SH-SY5Y (cell line): ENCODE measurements around the gene NPBWR2.

Experiments used
- GATA2 ChIP-seq: IDR thresholded peaks from 2 replicates; pipeline ENCODE4 v1.6.1; 2011; ENCODE audit warnings: mild to moderate bottlenecking, low read depth, low read length
- GATA3 ChIP-seq: IDR thresholded peaks from 2 replicates; pipeline ENCODE4 v1.6.1; 2011; ENCODE audit warnings: low read depth, mild to moderate bottlenecking, low read length, moderate library complexity

Gene NPBWR2, protein sequence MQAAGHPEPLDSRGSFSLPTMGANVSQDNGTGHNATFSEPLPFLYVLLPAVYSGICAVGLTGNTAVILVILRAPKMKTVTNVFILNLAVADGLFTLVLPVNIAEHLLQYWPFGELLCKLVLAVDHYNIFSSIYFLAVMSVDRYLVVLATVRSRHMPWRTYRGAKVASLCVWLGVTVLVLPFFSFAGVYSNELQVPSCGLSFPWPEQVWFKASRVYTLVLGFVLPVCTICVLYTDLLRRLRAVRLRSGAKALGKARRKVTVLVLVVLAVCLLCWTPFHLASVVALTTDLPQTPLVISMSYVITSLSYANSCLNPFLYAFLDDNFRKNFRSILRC

DNA sequence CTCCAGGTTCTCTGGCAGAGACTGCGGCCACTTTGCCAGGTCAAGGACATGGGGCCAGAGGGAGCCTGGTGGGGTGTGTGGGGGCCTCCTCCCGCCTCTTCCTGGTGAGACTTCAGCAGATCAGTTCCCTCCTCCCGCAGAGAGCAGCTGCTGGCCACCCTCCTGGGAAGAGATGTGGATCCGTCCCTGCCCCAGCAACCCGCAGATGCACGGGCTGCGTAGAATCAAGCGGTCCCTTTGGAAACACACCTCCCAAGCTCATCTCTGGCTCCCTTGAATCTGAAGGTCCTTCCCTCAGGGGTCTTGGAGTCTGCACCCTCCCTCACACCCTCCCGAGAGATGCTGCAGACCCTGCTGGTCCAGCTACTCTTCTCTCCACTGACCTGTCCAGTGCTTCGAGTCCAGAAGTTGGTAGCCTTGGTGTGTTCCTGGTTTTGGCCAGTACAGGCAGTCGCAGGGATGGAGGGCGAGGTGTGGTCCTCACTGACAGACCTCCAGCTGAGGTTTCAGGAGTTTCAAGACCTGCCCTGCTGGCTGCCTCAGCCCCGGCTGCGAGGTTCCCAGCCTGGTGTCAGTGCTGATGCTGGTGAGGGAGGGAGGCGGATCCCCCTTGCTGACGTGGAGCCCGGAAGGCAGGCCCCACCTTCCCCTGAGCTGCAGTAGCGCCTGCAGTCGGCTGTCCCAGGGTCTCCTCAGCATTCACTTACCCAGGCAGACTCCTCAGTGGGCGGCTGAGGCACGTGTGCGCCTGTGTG is at the start of gene NPBWR2:
NPBWR2 (minus strand) TSS at position 585 of the 755 bp plus-strand sequence. CDS start 734 bp downstream, outside the sequence.
- no peak for TF ChIP-seq GATA2
- TF ChIP-seq GATA3 = no peak

DNA sequence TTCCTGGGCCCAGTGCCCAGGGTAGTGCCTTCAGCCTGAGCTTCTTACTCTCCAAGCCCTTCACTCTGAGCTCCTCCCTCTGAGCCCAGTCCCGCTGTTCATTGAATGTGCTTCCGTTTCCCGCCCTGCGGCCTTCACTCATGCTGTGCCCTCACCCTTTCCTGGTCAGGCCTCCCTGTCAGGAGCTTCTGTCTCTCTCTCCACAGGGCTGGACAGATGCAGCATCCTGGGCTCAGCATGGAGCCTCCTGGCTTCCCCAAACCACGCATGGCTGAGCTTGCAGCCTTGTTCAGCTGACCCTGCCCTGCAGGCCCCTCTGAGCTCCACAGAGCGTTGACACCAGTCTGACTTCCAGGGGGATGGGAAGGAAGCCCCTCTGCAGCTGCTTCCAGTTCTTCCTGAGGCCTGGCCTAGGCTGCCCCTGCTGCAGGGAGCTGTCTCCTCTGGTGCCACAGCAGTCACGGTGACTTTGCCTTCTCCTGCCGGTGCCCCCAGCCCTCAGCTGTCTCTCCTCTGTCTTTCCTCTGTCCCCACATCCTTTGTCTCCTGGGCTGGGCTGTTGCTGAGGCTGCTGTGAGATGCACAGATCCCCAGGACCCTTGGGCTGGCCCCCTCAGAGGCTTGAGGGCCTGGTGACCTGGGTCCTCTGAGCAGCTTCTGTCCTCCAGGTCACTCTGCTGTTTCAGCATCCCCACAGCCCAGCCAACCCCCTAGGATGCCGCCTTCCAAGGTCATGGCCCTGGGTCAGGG is 48.9 kb upstream of the NPBWR2 start:
- TF ChIP-seq GATA2 (no peak), GATA3 (no peak)

DNA sequence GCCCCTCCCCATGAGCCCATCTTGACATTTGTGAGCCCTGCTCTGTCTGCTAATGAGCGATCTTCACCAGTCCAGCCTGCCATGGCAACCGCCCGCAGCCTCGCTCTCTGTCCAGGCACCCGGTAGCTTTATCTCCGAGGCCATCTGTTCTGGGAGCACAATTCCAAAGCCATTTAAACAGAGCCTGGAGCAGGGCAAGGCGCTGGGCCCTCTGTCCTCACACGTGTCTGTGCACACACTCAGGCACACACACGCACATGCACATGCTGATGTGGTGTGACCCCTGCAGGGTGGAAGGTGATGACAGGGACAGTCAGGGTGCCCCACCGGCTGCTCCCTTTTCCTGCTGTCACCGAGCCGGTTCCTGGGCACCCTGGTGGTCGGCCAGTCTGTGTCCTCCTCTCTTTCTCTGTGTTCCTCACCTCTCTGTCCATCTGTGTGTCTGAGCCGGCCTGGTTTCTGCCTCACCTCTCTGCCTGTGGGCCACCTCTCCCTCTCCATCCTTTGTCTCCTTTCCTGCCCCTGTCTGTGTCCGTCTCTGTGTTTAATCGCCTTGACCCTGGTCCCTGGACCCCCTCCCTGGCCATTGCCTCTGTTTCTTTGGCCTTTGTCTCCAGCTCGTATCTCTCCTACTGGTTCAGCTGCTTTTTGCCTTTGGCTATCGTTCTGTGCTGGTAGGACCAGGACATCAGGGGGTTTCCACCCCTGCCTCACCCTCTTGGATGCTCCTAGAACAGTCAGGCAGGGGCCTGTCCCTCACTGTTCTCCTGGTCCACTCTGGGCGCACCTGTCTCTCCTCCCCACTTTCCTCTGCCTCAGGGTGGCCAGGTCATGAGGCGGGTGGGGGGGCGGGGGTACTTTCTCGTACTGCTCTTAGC is 48.1 kb upstream of the NPBWR2 start:
- TF ChIP-seq GATA3 (no peak; the same call in 1 of the 2 replicates), GATA2 (peak; percentile 99)

DNA sequence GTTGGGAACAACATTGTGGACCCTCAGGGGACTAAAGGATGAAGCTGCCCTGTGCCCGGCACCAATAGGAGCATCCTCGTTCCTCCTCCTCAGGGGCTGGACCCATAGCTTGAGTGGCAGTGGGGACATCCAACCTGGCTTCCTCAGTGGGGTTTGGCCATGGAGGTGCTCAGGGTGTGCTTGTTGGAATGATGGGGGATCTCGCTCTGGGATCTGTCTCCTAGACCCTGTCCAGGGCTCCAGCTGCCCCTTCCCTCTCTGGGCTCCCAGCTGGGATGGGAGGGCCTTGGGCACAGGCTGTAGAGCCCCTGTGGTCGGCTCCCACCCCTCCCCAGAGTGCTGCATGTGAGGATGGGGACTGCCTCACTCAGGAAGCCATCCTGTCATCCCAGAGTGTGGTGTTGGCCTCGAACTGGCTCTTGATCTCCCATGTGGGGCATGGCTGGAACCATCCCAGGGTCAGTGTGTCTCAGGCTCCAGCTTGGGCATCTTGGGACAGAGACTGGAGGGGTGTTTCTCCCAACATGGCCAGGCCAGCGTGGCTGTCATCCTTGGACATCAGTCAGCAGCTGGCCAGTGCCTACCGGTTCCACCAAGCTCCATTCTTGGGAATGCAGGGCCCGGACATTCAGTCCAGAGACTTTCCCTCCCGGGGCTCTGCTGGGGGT is 47.4 kb upstream of the NPBWR2 start:
- TF ChIP-seq GATA3 = no peak
- no peak for TF ChIP-seq GATA2

DNA sequence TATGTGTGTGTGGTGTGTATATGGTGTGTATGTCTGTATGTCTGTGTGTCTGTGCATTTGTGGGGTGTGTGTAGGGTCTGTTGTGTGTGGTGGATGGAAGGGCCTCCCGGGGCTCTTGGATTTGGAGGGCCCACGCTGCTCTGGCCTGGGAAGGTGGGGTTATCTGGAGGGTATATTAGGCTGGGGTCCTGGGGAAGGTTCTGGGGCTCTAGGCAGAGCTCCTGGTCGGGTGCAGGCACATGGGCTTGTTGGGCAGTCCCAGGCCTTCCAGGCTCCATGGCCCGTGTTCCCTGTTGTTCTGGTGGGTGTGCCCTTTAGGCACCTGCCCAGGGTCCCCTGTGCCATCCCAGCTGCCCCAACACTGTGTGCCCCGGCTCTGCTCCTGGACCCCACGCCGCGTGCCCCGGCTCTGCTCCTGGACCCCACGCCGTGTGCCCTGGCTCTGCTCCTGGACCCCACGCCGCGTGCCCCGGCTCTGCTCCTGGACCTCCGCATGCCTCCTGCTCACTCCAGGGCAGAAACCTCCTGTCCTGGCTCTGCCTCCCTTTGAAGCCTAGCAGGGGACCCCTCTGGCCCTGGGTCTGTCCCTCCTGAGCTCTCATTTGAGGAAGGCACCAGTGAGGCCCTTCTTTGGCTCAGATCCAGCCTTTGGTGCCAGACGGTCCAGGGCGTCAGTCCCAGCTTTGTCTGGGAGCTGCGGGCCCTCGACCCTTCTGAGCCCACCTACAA is 46.7 kb upstream of the NPBWR2 start:
- TF ChIP-seq GATA3 = no peak
- TF ChIP-seq GATA2 = no peak

DNA sequence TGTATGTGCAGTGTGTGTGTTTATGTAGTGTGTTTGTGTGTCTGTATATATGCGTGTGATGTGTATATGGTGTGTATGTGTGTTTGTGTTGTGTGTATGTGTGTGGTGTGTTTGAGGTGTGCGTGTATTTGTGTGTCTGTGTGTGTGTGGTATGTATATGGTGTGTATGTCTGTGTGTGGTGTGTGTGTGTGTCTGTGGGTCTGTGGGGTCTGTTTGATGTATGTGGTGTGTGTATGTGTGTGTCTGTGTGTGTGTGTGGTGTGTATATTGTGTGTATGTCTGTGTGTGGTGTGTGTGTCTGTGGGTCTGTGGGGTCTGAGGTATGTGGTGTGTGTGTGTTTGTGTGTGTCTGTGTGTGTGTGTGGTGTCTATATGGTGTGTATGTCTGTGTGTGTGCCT is 46.0 kb upstream of the NPBWR2 start:
- no peak for TF ChIP-seq GATA3
- TF ChIP-seq GATA2 = no peak

DNA sequence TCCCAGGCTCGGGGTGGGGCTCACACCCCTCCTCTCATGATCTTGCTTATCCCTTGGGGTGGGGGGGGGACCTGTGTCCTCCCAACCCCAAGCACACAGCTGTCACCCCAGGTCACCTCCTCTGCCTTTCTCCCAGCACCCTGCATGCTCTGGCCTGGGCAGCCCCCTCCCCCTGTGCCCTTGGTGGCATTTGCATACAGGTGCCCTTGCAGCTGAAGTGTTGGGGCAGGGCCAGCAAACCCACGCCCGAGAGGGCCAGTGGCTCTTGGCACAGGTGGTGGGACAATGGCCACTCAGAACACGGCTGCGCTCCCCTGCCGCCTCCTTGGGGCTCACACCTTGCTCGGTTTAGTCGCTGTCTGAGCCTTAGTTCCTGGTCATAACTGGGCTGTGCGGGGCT is 45.5 kb upstream of the NPBWR2 start:
- TF ChIP-seq GATA3 (no peak), GATA2 (no peak)

DNA sequence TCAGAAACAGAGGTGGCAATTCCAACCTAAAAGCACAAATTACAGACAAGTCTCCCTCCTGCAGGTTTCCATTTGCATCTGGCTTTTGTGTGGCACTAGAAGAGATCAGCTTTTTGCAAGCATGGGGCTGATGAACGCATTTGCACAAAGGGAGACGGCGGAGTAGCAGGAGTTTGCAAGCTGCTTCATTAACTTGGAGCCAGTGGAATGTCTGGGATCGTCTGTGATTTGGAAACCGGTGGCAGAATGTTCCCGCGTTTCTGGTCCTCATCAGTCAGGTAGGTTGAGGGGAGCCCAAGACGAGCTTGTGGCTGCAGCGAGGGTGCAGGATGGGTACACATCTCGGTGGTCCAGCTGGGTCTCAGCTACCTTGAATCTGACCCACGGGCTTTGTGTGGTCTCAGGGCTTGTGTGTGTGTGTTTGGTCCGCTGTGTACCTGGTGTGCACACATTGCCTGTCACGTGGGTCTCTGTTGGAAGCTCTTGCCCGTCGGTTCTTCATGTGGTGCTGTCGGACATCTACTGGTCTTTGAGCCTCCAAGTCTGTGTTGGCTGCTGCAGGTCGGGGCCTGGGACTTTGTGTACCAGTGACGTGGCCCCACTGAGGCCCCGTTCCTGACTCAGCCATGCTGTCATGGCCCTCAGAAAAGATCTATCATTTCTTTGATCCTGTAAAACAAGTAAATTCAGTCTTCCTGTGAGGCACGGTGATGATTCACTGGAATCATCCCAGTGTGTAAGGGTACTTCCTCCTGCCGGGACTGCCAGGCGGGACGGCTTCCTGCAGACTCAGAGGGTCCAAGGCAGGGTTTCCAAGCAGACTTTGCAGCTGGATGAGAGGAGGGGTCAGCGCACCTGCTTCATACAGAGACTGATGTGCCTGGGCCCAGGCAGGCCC is 44.5 kb upstream of the NPBWR2 start:
- TF ChIP-seq GATA3 (no peak), GATA2 (no peak)

DNA sequence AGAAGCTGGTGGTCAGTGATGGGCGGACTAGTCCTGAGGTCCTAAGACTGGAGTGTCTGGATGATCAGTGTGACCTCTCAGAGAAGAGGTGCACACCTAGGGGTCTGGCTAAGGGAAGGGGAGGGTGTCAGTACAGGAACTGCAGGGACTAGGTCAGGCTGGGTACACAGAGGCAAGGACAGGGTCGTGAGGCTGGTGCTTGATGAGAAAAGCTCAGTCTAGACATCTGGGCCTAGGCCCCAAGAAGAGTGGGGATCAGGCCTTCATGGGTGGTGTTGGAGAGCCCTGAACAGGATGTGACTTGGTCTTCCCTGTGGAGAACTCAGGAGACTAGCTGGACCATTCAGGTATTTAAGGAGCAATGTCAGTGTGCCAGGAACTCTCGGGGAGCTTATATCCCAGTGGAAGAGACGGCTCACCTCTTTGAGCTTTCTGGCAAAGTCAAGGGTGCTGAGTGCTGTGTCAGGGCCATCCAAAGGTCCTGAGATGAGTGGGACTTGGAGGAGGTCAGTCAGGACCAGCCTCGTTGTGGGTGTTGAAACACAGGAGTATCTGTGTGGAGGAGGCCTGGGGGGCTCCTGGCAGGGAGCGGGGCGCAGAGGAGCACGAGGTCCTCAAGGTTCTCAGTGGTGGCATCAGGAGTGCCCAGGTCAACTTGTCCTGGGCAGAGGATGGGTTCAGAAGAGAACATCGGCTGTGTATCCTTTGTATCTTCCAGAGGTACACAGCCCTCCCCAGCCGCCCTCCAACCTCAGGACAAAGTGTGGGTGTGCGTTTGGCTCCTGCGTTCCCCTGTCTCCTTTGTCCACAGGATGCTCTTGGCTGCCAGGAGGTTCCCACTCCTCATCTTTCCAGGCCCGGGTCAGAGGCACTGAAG is 43.6 kb upstream of the NPBWR2 start:
- TF ChIP-seq GATA3 = no peak
- TF ChIP-seq GATA2 = no peak

DNA sequence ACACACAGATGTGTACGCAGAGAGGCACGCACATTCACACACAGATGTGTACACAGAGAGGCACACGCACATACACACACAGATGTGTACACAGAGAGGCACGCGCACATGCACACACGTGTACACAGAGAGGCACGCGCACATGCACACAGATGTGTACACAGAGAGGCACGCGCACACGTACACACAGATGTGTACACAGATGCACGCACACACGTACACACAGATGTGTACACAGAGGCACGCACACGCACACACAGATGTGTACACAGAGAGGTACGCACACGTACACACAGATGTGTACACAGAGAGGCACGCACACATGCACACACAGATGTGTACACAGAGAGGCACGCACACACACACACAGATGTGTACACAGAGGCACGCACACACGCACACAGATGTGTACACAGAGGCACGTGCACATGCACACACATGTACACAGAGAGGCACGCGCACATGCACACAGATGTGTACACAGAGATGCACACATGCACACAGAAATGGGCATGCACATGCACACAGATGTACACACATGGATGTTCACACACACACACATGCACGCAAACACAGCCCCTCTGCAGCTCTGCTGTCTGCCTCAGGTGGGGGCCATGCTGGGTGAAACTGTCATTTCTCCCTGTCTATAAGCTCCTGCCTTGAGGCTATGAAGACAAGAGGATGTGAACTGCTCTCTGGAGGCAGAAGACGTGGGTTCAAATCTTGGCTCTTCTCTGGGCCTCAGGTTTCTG is 42.6 kb upstream of the NPBWR2 start:
- no peak for TF ChIP-seq GATA3
- TF ChIP-seq GATA2 = no peak
